Activated CD4-positive, alpha-beta T cell treated with anti-CD3 and anti-CD28 coated beads for 1 hour (primary cell): ENCODE data around the gene TRAIP.
"Not testable (repeated sequence)": the region's sequence is repeated elsewhere in the genome, so short reads cannot be mapped to it uniquely, and the experiment has no call there.

ENCODE experiments used
- DNase-seq: peaks from one replicate; pipeline ENCODE4 v3.0.0-alpha.2; 2020

The TRAIP gene

GRCh38 chr3:49872801-49873281 lies 16.5 kb upstream of the TRAIP start:
- DNase-seq: no peak

GRCh38 chr3:49871531-49872153 lies 15.3 kb upstream of the TRAIP start:
- DNase-seq: no peak

- no peak for DNase-seq
Measured at GRCh38 chr3:49869525-49870126, 13.3 kb upstream of the TRAIP start, which contains the start of gene CAMKV. CAMKV (minus strand) TSS chr3:49869906; CDS start chr3:49862388, 7,518 bp downstream.

- DNase-seq: no peak
Measured at GRCh38 chr3:49868862-49869466, 12.6 kb upstream of the TRAIP start.

GRCh38 chr3:49867871-49868321 lies 11.5 kb upstream of the TRAIP start:
- DNase-seq: no peak

- no peak for DNase-seq
Measured at GRCh38 chr3:49867400-49867799, 11.0 kb upstream of the TRAIP start.

- DNase-seq: no peak
Measured at GRCh38 chr3:49865198-49865784, 8.9 kb upstream of the TRAIP start.

GRCh38 chr3:49864505-49864904 lies 8.1 kb upstream of the TRAIP start:
- DNase-seq: no peak

- no peak for DNase-seq
Measured at GRCh38 chr3:49859576-49860305, 3.4 kb upstream of the TRAIP start.

- DNase-seq: no peak
Measured at GRCh38 chr3:49855662-49856061, 702 bp downstream of the TRAIP start.

GRCh38 chr3:49845694-49846093 lies 10.7 kb downstream of the TRAIP start:
- DNase-seq: no peak

GRCh38 chr3:49844464-49845183 lies 11.7 kb downstream of the TRAIP start:
- DNase-seq: no peak

- DNase-seq: no peak
Measured at GRCh38 chr3:49842843-49843517, 13.4 kb downstream of the TRAIP start.

- DNase-seq: no peak
Measured at GRCh38 chr3:49841806-49842205, 14.6 kb downstream of the TRAIP start.

- no peak for DNase-seq
Measured at GRCh38 chr3:49841126-49841696, 15.2 kb downstream of the TRAIP start.

GRCh38 chr3:49840388-49840787 lies 16.0 kb downstream of the TRAIP start:
- DNase-seq: no peak

- peak; percentile 70 for DNase-seq
Measured at GRCh38 chr3:49839193-49839809, 17.1 kb downstream of the TRAIP start.

GRCh38 chr3:49831341-49831740 lies 25.0 kb downstream of the TRAIP start:
- DNase-seq: no peak

- DNase-seq: no peak
Measured at GRCh38 chr3:49826016-49826415, 30.3 kb downstream of the TRAIP start.

- not testable (repeated sequence) for DNase-seq
Measured at GRCh38 chr3:49823131-49823530, 33.2 kb downstream of the TRAIP start.
